Right atrium auricular region (tissue), 2 donors: ENCODE results near the gene CLDN34. TPM values are rescaled to one million over a fixed set of nuclear protein-coding genes. Genes with fewer than 3 reads are reported as not detected.

Experiments used
- DNase-seq: peaks from one replicate; pipeline ENCODE4 v3.0.0-alpha.2; 2019; ENCODE audit warnings: low spot score
- H3K27ac ChIP-seq, 2 donors: fragments of 200-600 bp; sonication (generic); 1 replicate in 1 of 2; 2 replicates in 1 of 2; pipeline ENCODE4 v1.5.1; 2016 to 2019
- H3K27me3 ChIP-seq, 2 donors: fragments of 200-600 bp; sonication (generic); one replicate each; pipeline versions ENCODE4 v1.5.1 to v1.6.0; 2017 to 2019
- H3K36me3 ChIP-seq: fragments of 200-600 bp; sonication (generic); one replicate; pipeline ENCODE4 v1.5.1; 2016
- H3K4me1 ChIP-seq, 2 donors: fragments of 200-600 bp; sonication (generic); one replicate each; pipeline versions ENCODE4 v1.5.1 to v1.6.0; 2017 to 2019
- H3K4me3 ChIP-seq, 2 donors: fragments of 200-600 bp; sonication (generic); 1 replicate in 1 of 2; 2 replicates in 1 of 2; pipeline ENCODE4 v1.5.1; 2017 to 2019; ENCODE audit warnings: mild to moderate bottlenecking in 1 of 2, moderate library complexity in 1 of 2
- H3K9me3 ChIP-seq, 2 donors: fragments of 200-600 bp; sonication (generic); one replicate each; pipeline ENCODE4 v1.5.1; 2019
- CTCF ChIP-seq, 2 donors: fragments of 200-600 bp; sonication (generic); IDR thresholded peaks; one replicate each; pipeline ENCODE4 v1.5.1; 2019; ENCODE audit warnings: antibody characterized with exemption in 2 of 2
- total RNA-seq, 2 donors: library from RNA; depleted of rRNA; stranded (reverse); fragments of >200 nt; gene quantifications; one replicate each; pipeline ENCODE4 v1.1.0, GENCODE V29; 2016

CLDN34 gene
- total RNA-seq, 2 donors from 2014 or later = not detected

GRCh38 chrX:9955506-9955905 is 11.7 kb upstream of the CLDN34 start:
- no peaks in the 10 kb centered on the region for H3K27me3 ChIP-seq
- H3K27ac ChIP-seq = no peak overlapping the region
- H3K4me3 ChIP-seq = no peak overlapping the region
- peaks cover 0 to 15% of the 10 kb centered on the region in 2 donors for H3K9me3 ChIP-seq
- H3K36me3 ChIP-seq = no peaks in the 10 kb centered on the region
- H3K4me1 ChIP-seq = no peaks in the 10 kb centered on the region
- no peak for TF ChIP-seq CTCF (IDR thresholded peaks at IDR 0.05)
- DNase-seq = no peak

- TF ChIP-seq CTCF (IDR thresholded peaks at IDR 0.05) = no peak
- H3K4me1 ChIP-seq = no peaks in the 10 kb centered on the region
Observed at GRCh38 chrX:9957743-9958142, 9.4 kb upstream of the CLDN34 start.

DNA sequence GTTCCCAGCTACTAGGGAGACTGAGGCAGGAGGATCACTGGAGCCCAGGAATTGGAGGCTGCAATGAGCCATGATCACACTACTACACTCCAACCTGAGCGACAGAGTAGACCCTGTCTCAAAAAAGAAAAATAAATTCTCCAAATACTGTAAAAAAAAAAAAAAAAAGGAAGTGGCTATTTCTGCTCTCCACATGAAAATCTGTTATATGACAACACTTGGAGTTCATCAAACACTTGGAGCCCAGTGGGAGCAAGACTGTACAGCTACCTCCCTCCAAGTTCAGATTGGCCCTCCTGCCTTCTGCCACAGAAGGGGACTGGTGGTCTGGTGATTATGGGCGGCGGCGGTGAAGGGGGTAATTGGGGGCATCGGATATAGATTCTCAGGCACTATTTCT is 9.0 kb upstream of the CLDN34 start:
- no peaks in the 10 kb centered on the region for H3K4me1 ChIP-seq
- no peaks in the 10 kb centered on the region for H3K27me3 ChIP-seq
- no peak overlapping the region for H3K4me3 ChIP-seq
- TF ChIP-seq CTCF (IDR thresholded peaks at IDR 0.05) = no peak
- no peak overlapping the region for H3K27ac ChIP-seq
- peaks cover 0 to 8% of the 10 kb centered on the region in 2 donors for H3K9me3 ChIP-seq
- no peaks in the 10 kb centered on the region for H3K36me3 ChIP-seq
- no peak for DNase-seq

More at GRCh38 chrX:9957743-9958142, 9.4 kb upstream of the CLDN34 start:
- Histone ChIP-seq H3K27ac (no peak overlapping the region), H3K9me3 (peaks cover 0 to 13% of the 10 kb centered on the region in 2 donors), H3K27me3 (no peaks in the 10 kb centered on the region), H3K4me3 (no peak overlapping the region), H3K36me3 (no peaks in the 10 kb centered on the region)
- no peak for DNase-seq

DNA sequence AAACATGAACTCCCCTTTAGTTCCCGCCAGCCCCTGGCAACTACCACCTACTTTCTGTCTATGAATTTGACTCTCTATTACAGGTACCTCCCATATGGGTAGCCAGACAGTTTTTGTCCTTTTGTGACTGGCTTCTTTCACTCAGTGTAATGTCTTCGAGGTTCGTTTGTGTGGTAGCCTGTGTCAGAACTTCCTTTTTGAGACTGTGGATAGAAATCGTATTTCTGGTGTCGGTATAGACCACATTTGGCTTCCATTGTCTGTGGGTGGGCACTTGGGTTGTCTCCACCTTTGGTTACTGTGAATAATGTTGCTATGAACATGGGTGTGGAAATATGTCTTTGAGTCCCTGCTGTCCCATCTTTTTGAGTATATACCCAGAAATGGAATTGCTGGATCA is 5.4 kb upstream of the CLDN34 start:
- H3K9me3 ChIP-seq = no peaks in the 10 kb centered on the region
- no peaks in the 10 kb centered on the region for H3K27me3 ChIP-seq
- no peak for DNase-seq
- H3K4me1 ChIP-seq = no peaks in the 10 kb centered on the region
- no peaks in the 10 kb centered on the region for H3K36me3 ChIP-seq
- no peak overlapping the region for H3K4me3 ChIP-seq
- no peak for TF ChIP-seq CTCF (IDR thresholded peaks at IDR 0.05)
- no peak overlapping the region for H3K27ac ChIP-seq

DNA sequence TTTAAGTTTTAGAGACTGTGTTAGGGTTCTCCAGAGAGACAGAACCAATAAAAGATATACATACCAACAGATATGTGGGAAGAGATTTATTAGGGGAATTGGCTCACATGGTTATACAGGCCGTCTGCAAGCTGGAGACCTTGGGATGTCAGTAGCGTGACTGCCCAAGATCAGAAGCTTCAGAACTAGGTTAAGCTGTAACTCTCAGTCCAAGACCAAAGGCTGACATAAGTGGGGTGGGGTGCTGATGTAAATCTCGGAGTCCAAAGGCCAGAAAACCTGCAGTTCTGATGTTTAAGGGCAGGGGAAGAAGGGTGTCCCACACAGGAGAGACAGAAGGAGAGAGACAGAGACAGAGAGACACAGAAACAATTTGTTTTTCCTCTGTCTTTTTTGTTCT is 10.5 kb downstream of the CLDN34 start:
- Histone ChIP-seq H3K27ac (no peak overlapping the region), H3K27me3 (no peaks in the 10 kb centered on the region), H3K9me3 (peaks cover 0 to 20% of the 10 kb centered on the region in 2 donors), H3K4me1 (no peaks in the 10 kb centered on the region), H3K4me3 (no peak overlapping the region), H3K36me3 (no peaks in the 10 kb centered on the region)
- no peak for TF ChIP-seq CTCF (IDR thresholded peaks at IDR 0.05)
- no peak for DNase-seq

GRCh38 chrX:9980401-9980800 is 13.2 kb downstream of the CLDN34 start:
- H3K36me3 ChIP-seq = no peaks in the 10 kb centered on the region
- no peak overlapping the region for H3K27ac ChIP-seq
- no peak for DNase-seq
- H3K9me3 ChIP-seq = no peaks in the 10 kb centered on the region
- no peaks in the 10 kb centered on the region for H3K27me3 ChIP-seq
- H3K4me3 ChIP-seq = no peak overlapping the region
- H3K4me1 ChIP-seq = no peaks in the 10 kb centered on the region
- TF ChIP-seq CTCF (IDR thresholded peaks at IDR 0.05) = no peak
